HUES48 (cell line): ENCODE results near the gene NFKBIL1.

ENCODE experiments used
- H3K27ac ChIP-seq: one replicate; pipeline ENCODE4 v1.7.0; 2013; ENCODE audit warnings: low read depth, low read length, inconsistent platforms
- H3K27me3 ChIP-seq: 2 replicates; pipeline ENCODE4 v1.6.1; 2013; ENCODE audit warnings: mild to moderate bottlenecking, low read length; ENCODE audit not compliant: control insufficient read depth, insufficient read depth
- H3K36me3 ChIP-seq: 2 replicates; pipeline ENCODE4 v1.6.1; 2013; ENCODE audit warnings: low read length; ENCODE audit not compliant: control insufficient read depth, insufficient read depth
- H3K4me1 ChIP-seq: 2 replicates; pipeline ENCODE4 v1.6.1; 2013; ENCODE audit warnings: mild to moderate bottlenecking, low read length; ENCODE audit not compliant: control insufficient read depth, insufficient read depth
- H3K4me3 ChIP-seq: 2 replicates; pipeline ENCODE4 v1.5.1; 2013; ENCODE audit warnings: mild to moderate bottlenecking, low read depth, low read length
- H3K9ac ChIP-seq: 2 replicates; pipeline ENCODE4 v1.6.1; 2013; ENCODE audit warnings: mild to moderate bottlenecking, low read depth, low read length, moderate library complexity
- H3K9me3 ChIP-seq: 2 replicates; pipeline ENCODE4 v1.6.1; 2013; ENCODE audit warnings: low read length; ENCODE audit not compliant: control insufficient read depth, insufficient read depth

NFKBIL1 gene

DNA sequence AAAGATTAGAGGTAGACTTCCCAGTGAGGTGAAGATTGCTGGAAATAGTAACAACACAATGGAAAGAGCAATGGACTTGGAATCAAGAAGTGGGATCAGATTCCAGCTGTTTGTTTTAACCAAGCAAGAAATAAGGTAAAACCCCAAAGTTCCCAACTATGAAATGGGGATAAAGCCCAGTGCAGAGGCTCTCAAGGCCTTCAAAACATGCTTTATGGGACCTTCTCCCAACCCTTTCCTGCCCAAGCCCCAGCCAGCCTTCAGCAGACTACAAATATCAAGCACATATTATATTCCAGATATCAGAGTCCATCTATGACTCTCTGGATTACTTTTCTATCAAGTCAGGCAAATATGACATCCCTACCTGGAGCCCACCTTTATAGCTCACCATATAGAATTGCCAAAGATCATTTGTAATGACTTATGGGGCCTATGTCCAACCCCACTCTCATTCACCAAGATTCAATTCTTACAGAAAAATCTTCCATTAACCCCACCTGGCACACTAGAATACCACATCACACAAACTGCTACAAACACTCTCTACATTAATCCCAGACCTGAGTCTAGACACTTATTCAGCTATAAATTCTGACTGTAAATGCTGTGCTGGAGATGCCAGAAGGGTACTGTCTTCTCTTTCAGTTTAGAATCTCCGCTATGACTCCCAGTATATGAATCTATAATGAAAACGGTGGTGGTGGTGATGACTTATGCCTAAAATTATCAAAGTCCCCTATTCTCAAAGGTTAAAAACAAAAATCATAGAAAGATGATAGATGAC lies 11.7 kb upstream of the NFKBIL1 start:
- H3K9me3 ChIP-seq: no peaks in the 10 kb centered on the region
- H3K27me3 ChIP-seq: no peaks in the 10 kb centered on the region
- H3K27ac ChIP-seq: no peak overlapping the region
- H3K4me1 ChIP-seq: peaks cover 18% of the 10 kb centered on the region
- H3K36me3 ChIP-seq: peaks cover 100% of the 10 kb centered on the region
- no peak overlapping the region for H3K4me3 ChIP-seq
- no peak overlapping the region for H3K9ac ChIP-seq

DNA sequence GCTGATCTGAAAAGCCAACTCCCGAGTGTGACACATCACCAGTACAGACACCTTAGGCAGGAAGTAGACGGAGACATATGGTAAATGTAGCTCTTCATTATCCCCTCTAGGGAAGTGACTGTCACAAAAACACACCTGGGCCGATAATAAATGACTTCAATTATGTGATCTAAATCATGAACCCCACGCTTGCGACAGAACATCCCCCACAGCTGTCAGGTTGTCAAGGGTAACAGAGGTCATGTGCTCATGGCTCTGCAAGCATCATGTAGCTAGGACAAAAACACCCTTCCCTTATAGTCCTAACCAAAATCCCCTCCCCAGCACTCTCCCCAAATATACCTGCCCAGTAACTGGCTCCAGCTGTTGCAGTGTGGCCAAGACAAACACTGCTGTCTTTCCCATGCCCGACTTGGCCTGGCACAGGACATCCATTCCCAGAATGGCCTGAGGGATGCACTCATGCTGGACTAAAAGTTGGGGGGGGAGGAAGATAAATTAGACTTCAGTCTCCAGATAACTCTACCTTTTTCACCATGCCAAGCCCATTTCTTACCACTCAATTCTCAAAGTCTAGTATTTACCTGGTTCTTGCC lies 8.5 kb upstream of the NFKBIL1 start:
- Histone ChIP-seq H3K9me3 (no peaks in the 10 kb centered on the region), H3K4me3 (peak overlapping the region; percentile 97; the same call in 1 of the 2 replicates), H3K27ac (no peak overlapping the region), H3K27me3 (no peaks in the 10 kb centered on the region), H3K9ac (peak overlapping the region; percentile 9; the same call in 1 of the 2 replicates), H3K36me3 (peaks cover 70% of the 10 kb centered on the region), H3K4me1 (peaks cover 22% of the 10 kb centered on the region)

DNA sequence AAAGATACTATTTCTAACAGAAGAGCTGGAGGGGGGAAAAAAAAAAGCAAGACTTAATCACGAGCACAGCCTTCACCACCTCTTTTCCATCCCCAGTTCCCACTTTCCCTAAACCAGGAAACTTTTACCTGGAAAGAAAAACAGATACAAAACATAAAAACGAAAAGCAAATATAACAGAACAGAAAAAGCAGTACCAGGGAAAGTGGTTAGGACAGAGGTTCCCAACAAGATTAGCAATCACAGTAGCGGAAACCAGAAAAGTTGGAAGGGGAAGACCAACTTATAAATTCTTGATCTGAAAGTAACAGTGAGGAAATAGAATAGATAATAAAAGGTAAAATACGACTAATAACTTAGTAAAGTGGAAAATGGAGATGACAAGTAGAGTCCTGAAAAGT lies 6.8 kb upstream of the NFKBIL1 start:
- Histone ChIP-seq H3K9ac (peak overlapping the region; percentile 97), H3K4me3 (peak overlapping the region; percentile 97), H3K36me3 (peaks cover 52% of the 10 kb centered on the region), H3K27me3 (no peaks in the 10 kb centered on the region), H3K9me3 (no peaks in the 10 kb centered on the region), H3K4me1 (peaks cover 23% of the 10 kb centered on the region), H3K27ac (no peak overlapping the region)

DNA sequence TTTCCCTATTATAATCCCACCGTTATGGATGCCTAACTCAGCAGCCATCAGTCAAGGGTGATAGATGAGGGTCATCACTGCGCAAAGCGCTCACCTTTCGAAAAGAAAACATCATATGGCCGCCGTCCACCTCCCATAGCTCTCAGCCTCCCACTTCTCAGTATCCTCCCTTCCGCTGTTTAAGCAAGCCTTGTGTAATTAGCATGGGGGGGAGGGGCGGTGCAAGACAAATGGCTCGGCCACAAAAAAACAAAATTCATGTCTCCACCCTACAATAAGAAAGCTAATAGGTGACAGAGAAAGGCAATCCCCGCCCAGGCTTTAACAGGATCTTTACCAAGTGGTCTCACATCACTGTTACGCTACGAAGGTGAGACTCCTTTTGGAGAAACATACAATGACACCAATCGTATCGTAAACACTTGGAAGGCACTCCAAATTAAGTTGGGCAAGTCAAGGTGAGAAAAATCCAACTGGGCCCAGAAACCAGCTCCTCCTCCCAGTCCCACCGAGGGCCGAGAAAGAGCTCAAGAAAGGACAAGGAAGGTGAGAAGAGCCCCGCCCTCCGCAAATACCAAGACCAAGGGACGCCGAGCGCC lies 6.2 kb upstream of the NFKBIL1 start:
- Histone ChIP-seq H3K4me1 (peaks cover 28% of the 10 kb centered on the region), H3K36me3 (peaks cover 47% of the 10 kb centered on the region), H3K9me3 (no peaks in the 10 kb centered on the region), H3K4me3 (peak overlapping the region; percentile 97), H3K9ac (peak overlapping the region; percentile 97), H3K27me3 (no peaks in the 10 kb centered on the region), H3K27ac (peak overlapping the region; percentile 99)

DNA sequence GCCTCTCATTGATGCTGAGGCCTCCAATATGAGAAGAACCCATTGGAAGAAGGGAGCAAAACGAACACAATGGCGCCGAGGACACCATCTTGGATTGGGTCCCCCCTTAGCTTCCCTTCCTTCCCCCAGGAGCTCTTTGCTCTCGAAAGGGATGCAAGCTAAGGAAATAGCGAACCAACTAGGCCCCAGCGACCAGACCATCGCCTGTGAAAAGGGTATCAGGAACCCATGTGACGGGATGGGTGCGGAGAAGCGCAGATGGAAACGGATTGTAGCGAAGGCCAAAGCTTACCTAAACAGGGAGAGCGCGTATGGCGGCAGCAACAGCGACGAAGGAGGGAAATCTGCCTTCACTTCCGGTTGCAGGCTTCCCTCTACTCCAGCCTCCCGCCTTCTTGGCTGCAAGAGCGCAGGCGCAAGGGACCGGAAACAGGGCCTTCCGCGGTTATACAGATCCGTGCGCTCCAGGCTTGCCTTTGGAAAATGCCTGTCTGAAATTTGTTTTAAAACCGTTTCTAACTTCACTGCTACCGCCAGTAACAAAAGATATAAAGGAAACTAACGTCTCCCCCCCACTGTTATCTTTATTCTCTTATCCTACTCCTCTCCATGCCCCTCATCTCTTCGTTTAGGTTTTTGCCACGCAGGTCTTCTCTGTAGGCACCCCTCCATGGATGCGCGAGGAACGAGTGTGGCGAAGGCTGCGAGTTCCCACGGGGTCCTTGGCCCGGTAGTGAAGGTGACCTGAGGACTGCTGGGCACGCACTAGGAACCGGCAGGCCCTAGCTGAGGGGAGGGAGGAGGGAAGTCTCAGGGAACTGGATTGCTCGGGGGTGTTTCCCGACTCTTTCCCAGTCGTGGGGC lies 5.5 kb upstream of the NFKBIL1 start, which contains the start of gene DDX39B:
Gene DDX39B (minus strand): TSS at position 346 of the 864 bp plus-strand sequence. CDS start 1,471 bp downstream, outside the sequence.
- Histone ChIP-seq H3K4me3 (peak within 1 kb of the TSS; percentile 97), H3K27ac (peak within 1 kb of the TSS; percentile 99), H3K36me3 (peaks cover 40% of the 10 kb centered on the region), H3K9me3 (no peaks in the 10 kb centered on the region), H3K9ac (peak within 1 kb of the TSS; percentile 97), H3K4me1 (peaks cover 30% of the 10 kb centered on the region), H3K27me3 (no peaks in the 10 kb centered on the region)

DNA sequence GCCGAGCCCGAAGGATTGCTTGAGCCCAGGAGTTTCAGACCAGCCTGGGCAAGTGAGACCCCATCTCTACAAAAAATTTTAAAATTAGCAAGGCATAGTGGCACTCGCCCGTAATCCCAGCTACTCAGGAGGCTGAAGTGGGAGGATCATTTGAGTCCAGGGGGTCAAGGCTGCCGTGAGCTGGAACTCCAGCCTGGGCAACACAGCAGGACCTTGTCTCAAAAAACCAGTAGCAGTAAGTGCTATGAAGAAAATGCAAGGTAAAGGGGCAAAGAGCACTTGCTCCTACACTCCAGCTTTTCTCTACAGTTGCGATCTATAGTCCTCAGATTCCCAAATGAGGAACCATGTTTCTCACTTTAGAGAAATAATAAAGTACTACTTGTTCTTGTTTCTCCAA lies 3.8 kb upstream of the NFKBIL1 start:
- Histone ChIP-seq H3K27me3 (no peaks in the 10 kb centered on the region), H3K4me3 (no peak overlapping the region), H3K27ac (no peak overlapping the region), H3K4me1 (peaks cover 30% of the 10 kb centered on the region), H3K36me3 (peaks cover 27% of the 10 kb centered on the region), H3K9ac (no peak overlapping the region), H3K9me3 (no peaks in the 10 kb centered on the region)

DNA sequence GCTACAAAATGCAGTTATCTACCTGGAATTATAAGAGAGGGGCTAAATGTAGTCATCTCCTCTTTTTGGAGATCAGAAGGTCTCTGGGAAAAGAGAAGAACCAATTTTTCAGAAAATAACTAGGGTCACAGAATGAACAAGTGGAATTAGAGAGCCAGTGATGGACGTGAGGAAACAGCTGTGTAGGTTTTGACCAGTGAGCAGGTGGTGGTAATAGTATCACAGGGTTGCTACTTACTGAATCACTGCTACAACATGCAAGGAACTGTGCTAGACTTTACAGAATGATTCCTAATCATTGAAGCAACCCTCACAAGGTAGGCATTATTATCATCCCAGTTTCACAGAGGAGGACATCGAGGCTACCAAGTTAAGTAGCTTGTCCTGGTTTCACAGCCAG lies 2.7 kb upstream of the NFKBIL1 start:
- no peaks in the 10 kb centered on the region for H3K27me3 ChIP-seq

DNA sequence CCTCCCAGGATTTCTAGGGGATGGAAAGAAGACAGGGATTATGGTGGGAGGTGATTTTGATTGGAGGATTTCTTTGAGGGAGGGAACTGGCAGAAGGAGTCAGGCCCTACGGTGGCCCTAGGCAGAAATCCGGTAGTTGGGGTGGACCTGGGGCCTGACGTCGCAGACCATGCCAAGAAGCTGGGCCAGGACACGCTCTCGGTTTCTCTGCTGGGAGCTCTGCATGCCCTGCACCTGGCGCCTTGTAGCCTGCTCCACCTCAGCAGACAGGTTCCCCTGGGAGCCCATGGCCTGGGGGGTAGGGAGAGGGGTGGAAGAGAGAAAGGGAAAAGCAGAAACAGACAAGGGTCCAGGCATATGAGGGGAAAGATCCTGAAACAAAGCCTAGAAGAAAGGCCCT lies 2.1 kb upstream of the NFKBIL1 start:
- H3K27me3 ChIP-seq: no peaks in the 10 kb centered on the region
- H3K9me3 ChIP-seq: no peaks in the 10 kb centered on the region
- H3K27ac ChIP-seq: no peak overlapping the region
- H3K4me1 ChIP-seq: peaks cover 14% of the 10 kb centered on the region
- no peak overlapping the region for H3K9ac ChIP-seq
- H3K4me3 ChIP-seq: no peak overlapping the region; the same call in 1 of the 2 replicates
- H3K36me3 ChIP-seq: peaks cover 25% of the 10 kb centered on the region

More for the DNA sequence above, 2.7 kb upstream of the NFKBIL1 start:
- Histone ChIP-seq H3K9ac (no peak overlapping the region), H3K36me3 (peaks cover 27% of the 10 kb centered on the region), H3K4me1 (peaks cover 20% of the 10 kb centered on the region), H3K9me3 (no peaks in the 10 kb centered on the region), H3K4me3 (no peak overlapping the region), H3K27ac (no peak overlapping the region)

DNA sequence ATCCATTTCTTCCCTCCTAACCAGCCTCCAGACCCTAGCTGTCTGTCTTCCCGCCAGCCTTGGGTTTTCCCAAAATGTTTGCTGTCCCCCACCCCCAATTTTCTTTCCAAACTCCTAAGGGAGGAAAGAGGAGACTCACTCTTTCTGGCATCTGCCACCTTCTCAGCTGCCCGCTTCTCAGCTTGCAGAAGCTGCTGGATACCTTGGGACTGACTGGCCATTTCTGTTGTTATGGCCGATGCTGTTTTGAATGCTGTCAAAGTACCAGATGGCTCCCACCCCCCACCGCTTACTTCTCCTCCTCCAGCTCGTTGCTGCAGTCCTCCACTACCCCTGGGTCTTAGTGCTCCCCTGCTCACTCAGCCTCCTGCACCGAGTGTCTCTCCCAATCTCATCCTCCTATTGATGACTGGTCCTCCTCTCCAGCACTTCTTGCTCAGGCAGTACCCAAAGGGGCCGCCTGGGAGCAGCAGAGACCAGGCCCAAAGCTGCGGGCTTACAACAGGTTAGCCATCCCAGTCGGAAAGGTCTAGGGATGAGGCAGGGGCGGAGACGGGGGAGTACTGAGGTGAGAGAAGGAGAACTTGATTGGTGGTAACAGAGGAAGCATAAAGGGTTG lies 960 bp upstream of the NFKBIL1 start, which contains the start of gene ATP6V1G2:
Gene ATP6V1G2 (minus strand): TSS at position 270 of the 619 bp plus-strand sequence. CDS start 49 bp downstream, at position 221.
- no peaks in the 10 kb centered on the region for H3K27me3 ChIP-seq
- H3K9me3 ChIP-seq: no peaks in the 10 kb centered on the region
- peak within 1 kb of the TSS; percentile 76 for H3K4me3 ChIP-seq
- peak within 1 kb of the TSS; percentile 65 for H3K9ac ChIP-seq
- peaks cover 27% of the 10 kb centered on the region for H3K36me3 ChIP-seq
- H3K27ac ChIP-seq: peak within 1 kb of the TSS; percentile 67
- peaks cover 12% of the 10 kb centered on the region; the same call in 1 of the 2 replicates for H3K4me1 ChIP-seq
